Urothelium cell line (cell line): ENCODE measurements around the gene ZC3H4.
"Not testable (repeated sequence)": the region's sequence is repeated elsewhere in the genome, so short reads cannot be mapped to it uniquely, and the experiment has no call there.

Experiments used
- DNase-seq: peaks from one replicate; pipeline ENCODE4 v3.0.0; 2011; ENCODE audit warnings: low spot score, mixed read lengths
- FAIRE-seq: peaks from 2 replicates; lab custom pipeline; 2011; peaks lifted over from hg19 to GRCh38; lab: Jason Lieb, UNC

ZC3H4 gene

GRCh38 chr19:47112997-47113849 is at the start of gene ZC3H4:
Gene ZC3H4 (minus strand): TSS chr19:47113776. CDS start chr19:47112584, 1,192 bp downstream.
- DNase-seq (peak; percentile 97), FAIRE-seq (peak; percentile 13)

GRCh38 chr19:47161876-47162489 is 48.4 kb upstream of the ZC3H4 start:
- FAIRE-seq, result no peak
- no peak for DNase-seq

GRCh38 chr19:47158879-47159503 is 45.4 kb upstream of the ZC3H4 start:
- FAIRE-seq, result no peak

GRCh38 chr19:47158367-47158791 is 44.8 kb upstream of the ZC3H4 start:
- FAIRE-seq (no peak), DNase-seq (no peak)

More at GRCh38 chr19:47158879-47159503, 45.4 kb upstream of the ZC3H4 start:
- no peak for DNase-seq

- DNase-seq (no peak), FAIRE-seq (no peak)
Measured at GRCh38 chr19:47157431-47158321, 44.1 kb upstream of the ZC3H4 start.

- no peak for FAIRE-seq
- DNase-seq, result no peak
Measured at GRCh38 chr19:47156861-47157430, 43.4 kb upstream of the ZC3H4 start.

GRCh38 chr19:47155148-47155547 is 41.6 kb upstream of the ZC3H4 start:
- DNase-seq (no peak), FAIRE-seq (no peak)

GRCh38 chr19:47153266-47153665 is 39.7 kb upstream of the ZC3H4 start:
- FAIRE-seq, result no peak
- no peak for DNase-seq

GRCh38 chr19:47152632-47153031 is 39.1 kb upstream of the ZC3H4 start:
- DNase-seq (no peak), FAIRE-seq (no peak)

- no peak for DNase-seq
- FAIRE-seq, result no peak
Measured at GRCh38 chr19:47152205-47152604, 38.6 kb upstream of the ZC3H4 start.

DNA sequence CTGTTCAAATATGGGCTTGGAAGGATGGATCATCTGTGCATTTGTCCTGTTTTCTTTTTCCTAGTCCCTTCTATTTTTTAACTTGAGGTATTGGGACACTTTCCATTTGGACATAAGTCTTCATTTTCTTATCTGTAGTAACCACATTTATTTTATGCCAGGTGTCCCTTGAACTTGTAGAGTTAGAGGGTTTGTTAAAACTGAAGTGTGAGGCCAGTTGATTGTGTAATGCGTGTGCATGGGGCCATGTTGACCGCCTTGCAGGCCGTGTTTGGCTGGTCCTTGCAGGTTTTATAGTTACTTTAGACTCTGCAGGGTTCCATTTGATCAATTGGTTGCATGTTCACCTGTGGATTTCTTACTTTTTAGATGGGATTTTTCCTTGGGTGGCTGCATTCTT is 38.1 kb upstream of the ZC3H4 start:
- DNase-seq, result no peak

DNA sequence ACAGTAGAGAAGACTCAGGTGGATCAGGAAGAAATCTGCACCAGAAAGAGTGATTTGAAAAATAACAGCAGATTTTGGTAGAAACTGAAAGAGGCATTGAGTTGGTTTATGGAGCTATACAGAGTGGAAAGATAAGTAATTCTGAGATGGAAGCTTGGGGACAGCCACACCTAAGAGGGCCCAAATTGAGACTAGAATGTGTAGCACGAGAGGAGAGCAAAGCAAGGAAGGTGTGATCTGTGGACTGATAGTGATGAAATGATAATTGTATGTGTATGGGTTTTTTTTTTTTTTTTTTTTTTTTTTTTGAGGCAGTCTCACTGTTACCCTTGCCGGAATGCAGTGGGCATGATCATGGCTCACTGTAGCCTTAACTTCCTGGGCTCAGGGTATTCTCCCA is 33.3 kb upstream of the ZC3H4 start:
- no peak for FAIRE-seq
- no peak for DNase-seq

More for the DNA sequence above, 38.1 kb upstream of the ZC3H4 start:
- no peak for FAIRE-seq

DNA sequence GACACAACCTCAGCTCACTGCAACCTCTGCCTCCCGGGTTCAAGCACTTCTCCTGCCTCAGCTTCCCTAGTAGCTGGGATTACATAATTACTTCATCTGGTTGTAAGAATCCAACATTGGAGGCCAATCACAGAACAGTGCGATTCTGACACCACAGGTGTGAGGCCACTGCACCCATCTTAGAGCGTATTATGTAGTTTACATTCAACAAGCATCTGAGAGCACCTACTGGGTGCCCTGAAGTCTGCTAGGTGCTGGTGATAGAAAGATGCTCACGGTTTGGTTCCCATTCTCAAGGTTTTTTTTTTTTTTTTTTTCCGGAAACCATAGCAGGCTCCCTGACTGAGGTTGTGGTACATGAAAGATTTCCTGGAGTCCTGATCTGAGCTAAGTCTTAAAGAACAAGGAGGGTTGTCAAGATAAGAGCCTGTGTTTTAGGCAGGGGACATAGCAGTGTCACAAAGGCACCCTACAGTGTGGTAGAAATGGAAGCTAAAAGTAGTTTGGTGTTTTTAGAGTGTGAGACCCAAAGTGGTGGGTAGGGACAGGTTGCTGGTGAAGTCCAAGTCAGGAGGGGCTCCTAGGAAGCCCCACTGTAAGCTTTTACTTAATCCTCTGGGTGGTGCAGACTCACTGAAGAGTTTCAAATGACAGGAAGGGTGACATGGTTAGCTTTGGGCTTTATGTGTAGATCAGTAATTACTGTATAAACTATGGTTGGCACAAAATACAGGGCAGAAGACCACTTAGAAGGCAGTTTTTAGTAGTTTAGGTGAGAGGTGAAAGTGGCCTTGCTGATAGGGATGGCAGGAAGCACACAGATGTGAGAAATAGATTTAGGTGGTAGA is 32.3 kb upstream of the ZC3H4 start:
- FAIRE-seq, result no peak
- DNase-seq, result no peak

DNA sequence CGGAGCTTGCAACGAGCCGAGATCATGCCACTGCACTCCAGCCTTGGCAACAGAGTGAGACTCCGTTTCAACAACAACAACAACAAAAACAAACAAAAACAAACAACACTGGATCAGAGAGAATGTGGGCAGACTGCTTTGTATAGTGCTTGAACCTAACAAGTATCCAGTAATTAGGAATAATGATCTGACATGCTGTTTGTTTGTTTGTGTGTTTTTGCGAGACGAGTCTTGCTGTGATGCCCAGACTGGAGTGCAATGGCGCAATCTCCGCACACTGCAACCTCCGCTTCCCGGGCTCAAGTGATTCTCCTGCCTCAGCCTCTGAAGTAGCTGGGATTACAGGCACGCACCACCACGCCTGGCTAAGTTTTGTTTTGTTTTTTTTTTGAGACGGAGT is 31.1 kb upstream of the ZC3H4 start:
- DNase-seq, result no peak
- FAIRE-seq, result no peak

GRCh38 chr19:47143322-47144073 is 29.9 kb upstream of the ZC3H4 start:
- no peak for FAIRE-seq

DNA sequence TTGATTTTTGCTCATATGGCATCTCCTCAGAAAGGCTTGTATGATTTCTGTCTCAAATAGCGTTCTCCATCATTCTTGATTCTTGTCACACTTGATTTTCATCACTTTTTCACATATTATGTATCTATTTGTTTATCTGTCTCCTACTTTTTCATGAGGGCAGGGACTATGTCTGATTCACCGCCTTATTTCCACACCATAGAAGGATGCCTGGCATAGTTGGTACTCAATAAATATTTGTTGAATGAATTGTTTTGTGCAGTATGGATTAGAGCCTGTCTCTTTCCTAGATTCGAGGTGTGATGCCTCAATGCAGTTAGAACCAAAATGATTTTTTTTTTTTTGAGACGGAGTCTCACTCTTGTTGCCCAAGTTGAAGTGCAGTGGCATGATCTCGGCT is 29.2 kb upstream of the ZC3H4 start:
- DNase-seq, result no peak
- FAIRE-seq, result no peak

More at GRCh38 chr19:47143322-47144073, 29.9 kb upstream of the ZC3H4 start:
- DNase-seq, result no peak

GRCh38 chr19:47141695-47142094 is 28.1 kb upstream of the ZC3H4 start:
- FAIRE-seq (no peak), DNase-seq (no peak)

GRCh38 chr19:47141252-47141651 is 27.7 kb upstream of the ZC3H4 start:
- not testable (repeated sequence) for DNase-seq, FAIRE-seq

DNA sequence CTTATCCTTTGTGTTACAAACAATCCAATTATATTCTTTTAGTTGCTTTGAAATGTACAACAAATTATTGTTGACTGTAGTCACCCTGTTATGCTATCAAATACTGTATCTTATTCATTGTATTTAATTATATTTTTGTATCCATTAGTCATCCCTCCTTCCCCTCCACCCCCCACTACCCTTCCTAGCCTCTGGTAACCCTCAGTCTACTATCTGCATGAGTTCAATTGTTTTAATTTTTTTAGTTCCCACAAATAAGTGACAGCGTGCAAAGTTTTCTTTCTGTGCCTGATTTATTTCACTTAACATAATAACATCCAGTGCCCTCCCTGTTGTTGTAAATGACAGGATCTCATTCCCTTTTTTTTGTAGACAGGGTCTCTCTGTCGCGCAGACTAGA is 21.6 kb upstream of the ZC3H4 start:
- FAIRE-seq, result no peak

More for the DNA sequence above, 21.6 kb upstream of the ZC3H4 start:
- no peak for DNase-seq
